ENCODE data around the gene CLCN3. TPM values are rescaled to one million over a fixed set of nuclear protein-coding genes. Genes with fewer than 3 reads are reported as not detected.
"Not testable (repeated sequence)": the region's sequence is repeated elsewhere in the genome, so short reads cannot be mapped to it uniquely, and the experiment has no call there.

CLCN3 gene
- polyA plus RNA-seq, 3 donors from 2014 or later, result 4.7 to 12.6 (median 9.2) TPM

- H3K9me3 Mint-ChIP-seq, result no peaks in the 10 kb centered on the region
- peaks cover 11 to 16% of the 10 kb centered on the region in 2 donors for H3K4me1 Mint-ChIP-seq
- no peak overlapping the region for H3K4me3 Mint-ChIP-seq
- no peak for DNase-seq
- H3K36me3 Mint-ChIP-seq, result no peaks in the 10 kb centered on the region
- H3K27me3 Mint-ChIP-seq (ENCODE audit: low read depth in 3 of 3), result peaks cover 0 to 3% (median 3%) of the 10 kb centered on the region in 3 donors
- no peak overlapping the region for H3K27ac Mint-ChIP-seq
These were observed 141.5 kb downstream of the CLCN3 start for GRCh38 chr4:169761846-169762245.

GRCh38 chr4:169765835-169766234 lies 145.5 kb downstream of the CLCN3 start:
- DNase-seq, result no peak
- no peaks in the 10 kb centered on the region for H3K4me1 Mint-ChIP-seq
- H3K36me3 Mint-ChIP-seq, result no peaks in the 10 kb centered on the region
- H3K9me3 Mint-ChIP-seq, result no peaks in the 10 kb centered on the region
- no peak overlapping the region for H3K27ac Mint-ChIP-seq
- H3K27me3 Mint-ChIP-seq (ENCODE audit: low read depth in 3 of 3), result peaks cover 0 to 3% (median under 1%) of the 10 kb centered on the region in 3 donors
- no peak overlapping the region for H3K4me3 Mint-ChIP-seq

GRCh38 chr4:169766741-169767140 lies 146.4 kb downstream of the CLCN3 start:
- peaks cover 0 to 3% (median 1%) of the 10 kb centered on the region in 3 donors for H3K27me3 Mint-ChIP-seq (ENCODE audit: low read depth in 3 of 3)
- H3K4me1 Mint-ChIP-seq, result no peaks in the 10 kb centered on the region
- H3K27ac Mint-ChIP-seq, result no peak overlapping the region
- no peak for DNase-seq
- H3K36me3 Mint-ChIP-seq, result no peaks in the 10 kb centered on the region
- no peak overlapping the region for H3K4me3 Mint-ChIP-seq
- no peaks in the 10 kb centered on the region for H3K9me3 Mint-ChIP-seq

GRCh38 chr4:169768385-169768784 lies 148.0 kb downstream of the CLCN3 start:
- Mint-ChIP-seq H3K4me1 (no peaks in the 10 kb centered on the region), H3K27ac (no peak overlapping the region), H3K9me3 (peaks cover 0 to 2% (median 0%) of the 10 kb centered on the region in 6 donors), H3K27me3 (ENCODE audit: low read depth in 3 of 3) (peaks cover 0 to 6% (median 3%) of the 10 kb centered on the region in 3 donors), H3K36me3 (no peaks in the 10 kb centered on the region), H3K4me3 (no peak overlapping the region)
- DNase-seq, result no peak

GRCh38 chr4:169770416-169770815 lies 150.0 kb downstream of the CLCN3 start:
- no peak overlapping the region for H3K27ac Mint-ChIP-seq
- H3K36me3 Mint-ChIP-seq, result no peaks in the 10 kb centered on the region
- H3K4me3 Mint-ChIP-seq, result no peak overlapping the region
- DNase-seq, result no peak
- H3K9me3 Mint-ChIP-seq, result peaks cover 0 to 2% (median 0%) of the 10 kb centered on the region in 6 donors
- peaks cover 3 to 7% (median 7%) of the 10 kb centered on the region in 3 donors for H3K27me3 Mint-ChIP-seq (ENCODE audit: low read depth in 3 of 3)
- H3K4me1 Mint-ChIP-seq, result peaks cover 0 to 1% of the 10 kb centered on the region in 2 donors

- not testable (repeated sequence) for H3K9me3 Mint-ChIP-seq, H3K36me3 Mint-ChIP-seq, H3K4me1 Mint-ChIP-seq, H3K27ac Mint-ChIP-seq, H3K4me3 Mint-ChIP-seq, DNase-seq
- peaks cover 5 to 15% (median 7%) of the 10 kb centered on the region in 3 donors for H3K27me3 Mint-ChIP-seq (ENCODE audit: low read depth in 3 of 3)
These were observed 151.2 kb downstream of the CLCN3 start for GRCh38 chr4:169771556-169772080.

Other genes starting within 250 kb of the CLCN3 start
- gene NEK1, start 8.0 kb upstream of the CLCN3 start, polyA plus RNA-seq, result 10 to 100 TPM in 1 of 3 donors, 1 to 10 TPM in 2; 2.5 to 12.8 (median 5.8) TPM
- gene HPF1, start 137.4 kb downstream of the CLCN3 start, polyA plus RNA-seq, result 10 to 100 TPM; 36.7 to 46.0 (median 43.0) TPM

Measured in immature natural killer cell (primary cell).